ENCODE data around the gene PTPRO.

PTPRO gene

DNA sequence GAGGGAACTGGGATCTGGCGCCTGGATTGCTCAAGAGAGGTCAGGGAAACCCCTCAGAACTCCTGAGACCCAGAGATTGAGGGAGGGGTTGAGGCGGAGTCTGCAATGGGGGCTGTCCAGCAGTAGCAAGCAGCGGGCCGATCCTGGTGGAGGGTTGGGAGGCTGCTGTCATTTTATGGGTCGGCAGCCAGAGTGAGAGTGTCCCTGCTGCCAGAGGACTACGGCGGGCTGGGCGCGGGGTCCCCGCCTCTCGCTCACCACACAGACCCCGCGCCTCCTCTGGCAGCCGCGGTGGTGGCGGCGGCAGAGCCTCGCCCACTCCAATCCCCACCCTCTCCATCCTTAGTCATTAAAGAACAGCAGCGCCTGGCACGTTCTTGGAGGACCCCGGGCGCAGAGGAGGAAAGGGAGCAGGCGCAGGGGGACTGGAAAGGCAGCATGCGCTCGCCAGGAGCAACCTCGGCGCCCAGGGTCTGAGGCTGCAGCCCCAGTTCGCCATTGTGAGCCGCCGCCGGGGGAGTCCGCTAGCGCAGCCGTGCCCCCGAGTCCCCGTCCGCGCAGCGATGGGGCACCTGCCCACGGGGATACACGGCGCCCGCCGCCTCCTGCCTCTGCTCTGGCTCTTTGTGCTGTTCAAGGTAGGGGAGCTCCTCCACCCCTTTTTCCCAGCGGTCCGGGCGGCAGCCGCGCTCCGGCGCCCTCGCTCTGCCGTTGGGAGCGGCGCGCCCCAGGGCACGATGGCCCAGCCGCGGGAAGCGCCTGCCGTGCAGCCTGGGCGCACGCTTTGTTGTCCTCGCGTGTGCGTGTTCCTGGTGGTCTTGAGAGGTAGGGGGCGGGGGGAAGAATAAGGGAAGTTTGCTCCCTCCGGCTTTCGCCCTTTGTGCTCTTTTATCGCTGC lies at the start of gene PTPRO:
TSS of gene PTPRO (plus strand) at position 345 of the 898 bp plus-strand sequence.
- no peak for DNase-seq (ENCODE audit: low read depth)

DNA sequence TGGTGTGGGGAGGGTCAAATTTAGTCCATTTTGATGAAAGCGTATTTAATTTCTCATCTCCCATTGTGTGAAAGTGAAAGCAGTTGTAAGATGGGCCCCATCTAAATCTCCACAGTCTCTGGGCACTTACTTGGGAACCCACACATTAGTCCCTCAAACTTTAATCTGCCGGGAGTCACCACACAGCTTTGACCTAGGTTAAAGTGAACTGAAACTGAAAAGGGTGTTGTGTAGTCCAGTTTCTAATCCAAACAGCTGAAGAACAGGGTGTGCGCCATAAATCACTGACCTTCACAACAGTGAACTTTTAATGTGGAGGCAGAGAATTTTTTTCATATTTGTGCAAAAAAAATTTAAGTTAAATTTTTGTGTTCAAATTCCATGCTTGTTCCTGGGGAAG lies 48.4 kb upstream of the PTPRO start:
- no peak for DNase-seq (ENCODE audit: low read depth)

DNA sequence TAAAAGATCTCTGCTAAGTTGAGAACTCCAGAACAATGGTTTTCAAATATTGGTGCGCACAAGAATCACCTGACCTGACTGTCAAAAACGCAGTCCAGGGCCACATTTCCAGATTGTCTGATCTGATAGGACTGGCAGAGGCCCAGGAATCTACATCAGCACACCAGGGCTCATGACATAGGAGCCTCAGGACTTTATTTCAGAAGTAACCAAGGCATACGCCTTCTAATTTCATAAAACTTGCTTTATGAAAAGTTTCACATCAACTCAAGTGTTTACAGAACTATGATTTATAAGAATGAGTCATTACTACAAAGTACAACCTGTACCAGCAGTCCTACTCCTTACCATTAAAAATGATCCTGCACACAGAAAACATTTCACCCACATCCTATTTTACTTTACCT lies 47.7 kb upstream of the PTPRO start:
- no peak for DNase-seq (ENCODE audit: low read depth)

DNA sequence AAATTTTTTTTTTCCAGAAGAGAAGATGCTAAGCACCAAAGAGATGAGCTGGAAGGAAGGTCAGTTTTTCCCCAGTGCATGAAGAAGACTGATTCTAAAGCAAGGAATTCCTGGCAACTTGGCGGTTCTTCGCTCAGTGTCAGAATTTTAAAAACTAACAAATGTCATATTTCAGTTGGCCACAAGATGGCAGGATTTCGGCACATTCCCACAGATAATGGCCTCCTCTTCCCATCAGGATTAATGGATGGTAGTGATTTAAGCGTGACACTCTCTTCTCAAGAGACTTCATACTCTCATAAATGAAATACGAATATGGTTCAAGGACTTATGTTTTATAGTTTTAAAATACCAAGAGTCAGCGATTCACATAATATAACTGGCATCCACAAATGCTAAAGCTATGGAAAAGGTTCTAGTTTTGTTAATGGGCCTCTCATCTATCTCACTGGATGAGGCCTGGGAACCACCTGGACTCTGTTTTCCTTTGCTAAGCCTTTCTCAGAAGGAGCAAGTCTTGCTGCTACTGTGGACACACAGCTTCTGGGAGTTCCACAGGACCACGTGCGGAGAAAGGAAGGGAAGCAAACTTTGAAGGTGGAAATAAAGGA lies 46.1 kb upstream of the PTPRO start:
- no peak for DNase-seq (ENCODE audit: low read depth)

DNA sequence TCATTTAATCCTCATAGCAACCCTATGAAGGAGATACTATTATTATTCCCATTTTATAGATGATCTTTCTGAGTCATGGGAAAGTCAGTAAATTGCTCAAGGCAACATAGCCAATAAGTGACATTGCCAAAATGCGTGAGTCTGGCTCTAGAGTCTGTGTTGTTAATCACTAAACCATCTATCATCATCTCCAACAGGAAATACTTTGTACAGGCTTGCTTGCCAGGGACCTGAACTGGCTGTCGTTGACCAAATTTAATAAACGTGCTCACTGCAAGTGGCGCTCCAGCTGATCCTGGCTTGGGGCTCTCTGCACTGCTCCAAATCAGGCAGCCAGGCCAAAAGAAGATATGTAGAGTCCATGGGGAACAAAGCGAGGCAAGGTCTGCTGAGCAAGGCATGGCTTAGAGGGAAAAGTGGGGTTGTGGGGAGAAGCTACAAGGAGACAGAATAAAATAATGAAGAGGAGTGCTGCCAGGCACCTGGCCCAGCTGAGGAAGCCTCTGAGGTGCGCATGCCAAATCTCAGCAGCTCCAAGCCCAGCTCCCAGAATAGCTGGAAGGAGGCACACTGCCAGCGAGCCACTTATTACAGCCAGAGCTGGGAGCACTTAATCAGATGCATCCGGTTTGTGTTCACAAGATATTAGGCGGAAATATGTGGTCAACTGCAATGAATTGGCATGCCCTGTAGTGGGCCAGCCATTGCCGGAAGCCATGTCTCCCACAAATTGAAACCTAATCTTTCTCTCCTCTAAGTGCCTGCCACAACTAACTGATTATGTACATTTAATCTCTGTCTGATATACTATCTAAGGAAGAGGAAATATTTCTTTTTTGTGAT lies 43.3 kb upstream of the PTPRO start:
- DNase-seq (ENCODE audit: low read depth): no peak

DNA sequence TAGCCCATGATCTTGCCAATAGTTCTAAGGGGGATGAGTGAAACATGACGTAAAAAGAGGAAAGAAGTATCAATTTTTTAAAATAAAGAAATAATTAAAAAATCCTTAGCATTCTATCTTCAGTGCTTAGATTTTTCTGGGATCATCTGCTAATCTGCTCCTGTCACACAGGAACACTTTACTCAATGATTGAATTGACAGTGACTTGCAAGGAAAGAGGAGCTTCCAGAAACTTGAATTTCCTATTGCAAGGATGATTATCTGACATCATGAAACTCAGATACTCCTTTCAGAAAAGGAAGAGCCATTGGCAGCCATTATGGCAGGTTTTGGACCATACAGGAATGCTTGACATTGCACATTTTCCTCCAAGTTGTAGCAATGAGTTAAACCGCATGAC lies 41.4 kb upstream of the PTPRO start:
- no peak for DNase-seq (ENCODE audit: low read depth)

DNA sequence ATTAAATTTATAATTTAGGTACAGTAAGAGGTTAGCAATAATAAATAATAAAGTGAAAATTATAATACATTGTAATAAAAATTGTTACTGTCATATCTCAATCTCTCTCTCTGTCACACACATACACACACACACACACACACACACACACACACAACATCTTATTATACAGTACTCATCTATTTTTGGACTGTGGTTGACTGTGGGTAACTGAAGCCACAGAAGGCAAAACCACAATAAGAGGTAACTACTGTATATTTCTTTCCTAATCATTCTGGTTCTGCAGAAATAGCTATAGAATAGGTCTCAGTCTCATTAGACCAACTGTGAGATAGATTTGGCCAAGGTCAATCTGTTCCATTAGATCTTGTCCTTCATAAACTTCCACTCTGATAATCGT lies 33.1 kb upstream of the PTPRO start:
- DNase-seq (ENCODE audit: low read depth): no peak

DNA sequence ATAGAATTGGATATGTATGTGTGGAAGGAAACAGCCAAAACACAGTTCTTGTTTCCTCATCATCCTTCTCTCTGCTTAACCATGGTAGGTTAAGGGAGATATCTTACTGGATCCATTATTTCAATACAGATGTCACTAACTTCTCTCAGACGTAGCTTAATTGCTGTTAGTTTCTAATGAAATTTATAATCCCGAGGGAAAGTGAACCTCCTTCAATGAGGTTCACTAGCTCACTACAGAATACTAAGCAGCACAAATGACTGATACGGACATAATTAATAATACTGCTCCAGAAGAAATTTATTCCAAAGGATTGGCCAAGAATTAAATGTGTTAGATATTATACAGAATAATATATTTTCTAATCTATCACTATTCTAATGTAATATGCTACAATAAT lies 28.6 kb upstream of the PTPRO start:
- no peak for DNase-seq (ENCODE audit: low read depth)

DNA sequence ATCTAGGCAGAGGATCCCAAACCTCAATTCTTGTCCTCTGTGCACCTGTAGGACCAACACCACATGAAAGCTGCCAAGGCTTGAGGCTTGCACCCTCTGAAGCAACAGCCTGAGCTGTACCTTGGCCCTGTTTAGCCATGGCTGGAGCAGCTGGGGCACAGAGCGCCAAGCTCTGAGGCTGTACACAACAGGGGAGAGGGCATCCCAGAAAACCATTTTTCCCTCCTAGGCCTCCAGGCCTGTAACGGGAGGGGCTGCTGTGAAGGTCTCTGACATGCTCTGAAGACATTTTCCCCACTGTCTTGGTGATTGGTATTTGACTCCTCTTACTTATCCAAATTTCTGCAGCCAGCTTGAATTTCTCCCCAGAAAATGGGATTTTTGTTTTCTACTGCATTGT lies 22.4 kb upstream of the PTPRO start:
- no peak for DNase-seq (ENCODE audit: low read depth)

DNA sequence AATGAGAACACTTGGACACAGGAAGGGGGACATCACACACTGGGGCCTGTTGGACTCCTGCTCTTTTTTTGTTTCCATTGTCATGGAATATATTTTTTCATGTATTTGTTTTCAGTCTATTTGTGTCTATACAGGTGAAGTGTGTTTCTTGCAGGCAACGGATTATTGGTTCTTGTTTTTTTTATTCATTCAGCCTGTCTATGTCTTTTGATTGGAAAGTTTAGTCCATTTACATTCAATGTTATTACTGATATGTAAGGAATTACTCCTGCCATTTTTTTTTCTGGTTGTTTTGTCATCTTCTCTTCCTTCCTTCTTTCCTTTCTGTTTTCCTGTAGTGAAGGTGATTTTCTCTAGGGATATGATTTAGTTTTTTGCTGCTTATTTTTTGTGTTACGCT lies 18.0 kb upstream of the PTPRO start:
- no peak for DNase-seq (ENCODE audit: low read depth)

DNA sequence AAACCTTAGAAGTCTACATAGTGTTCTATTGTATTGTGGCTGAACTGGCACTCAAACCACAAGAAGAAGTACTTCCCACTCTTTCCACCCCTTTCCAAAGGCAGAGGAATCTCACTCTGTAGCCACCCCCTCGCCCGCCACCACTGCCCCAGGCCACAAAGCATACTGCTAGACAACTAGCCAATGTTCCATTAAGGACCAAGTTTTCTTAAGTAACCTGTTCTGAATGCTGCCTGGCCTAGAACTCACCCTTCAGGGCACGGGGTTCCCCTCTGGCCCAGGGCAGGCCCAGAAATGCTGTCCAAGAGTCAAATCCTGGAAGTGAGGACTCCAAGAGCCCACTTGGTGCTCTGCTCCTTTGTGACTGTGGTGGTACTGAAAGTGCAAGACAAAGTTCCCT lies 15.7 kb upstream of the PTPRO start:
- DNase-seq (ENCODE audit: low read depth): no peak

DNA sequence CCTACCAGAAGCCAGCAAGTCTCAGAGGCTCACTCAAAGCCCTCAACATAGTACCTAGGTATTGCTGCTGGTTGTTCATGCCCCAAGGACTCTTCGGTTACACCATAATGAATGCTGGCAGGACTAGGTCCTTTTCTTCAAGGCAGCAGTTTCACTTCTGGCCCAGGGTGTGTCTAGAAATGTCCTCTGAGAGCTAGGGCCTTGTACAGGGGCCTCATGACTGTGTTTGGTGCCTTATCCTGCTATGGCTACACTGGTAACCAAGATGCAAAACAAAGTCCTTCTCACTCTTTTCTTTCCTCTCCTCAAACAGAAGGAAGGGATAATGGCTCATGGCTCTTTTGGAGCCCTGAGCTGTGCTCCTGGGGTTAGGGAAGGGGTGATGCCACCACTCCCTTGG lies 15.2 kb upstream of the PTPRO start:
- no peak for DNase-seq (ENCODE audit: low read depth)

DNA sequence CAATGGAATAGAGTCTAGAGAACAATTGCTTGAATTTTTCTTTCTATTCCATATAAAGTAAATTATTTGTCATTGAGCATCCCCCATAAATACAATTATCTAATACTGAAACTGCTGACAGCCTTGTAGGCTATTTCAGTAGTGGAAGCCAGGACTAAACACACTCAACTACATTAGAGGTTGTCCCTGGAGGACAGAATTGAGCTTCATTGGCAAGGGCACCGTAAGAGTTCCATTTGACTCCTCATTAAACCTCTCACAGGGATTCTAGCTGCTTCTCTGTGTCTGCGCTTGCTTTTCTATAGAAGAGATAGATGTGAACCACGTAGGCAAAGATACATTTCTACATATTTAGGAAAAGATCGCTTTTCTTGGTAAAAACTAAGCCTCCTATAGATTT lies 3.5 kb upstream of the PTPRO start:
- no peak for DNase-seq (ENCODE audit: low read depth)

DNA sequence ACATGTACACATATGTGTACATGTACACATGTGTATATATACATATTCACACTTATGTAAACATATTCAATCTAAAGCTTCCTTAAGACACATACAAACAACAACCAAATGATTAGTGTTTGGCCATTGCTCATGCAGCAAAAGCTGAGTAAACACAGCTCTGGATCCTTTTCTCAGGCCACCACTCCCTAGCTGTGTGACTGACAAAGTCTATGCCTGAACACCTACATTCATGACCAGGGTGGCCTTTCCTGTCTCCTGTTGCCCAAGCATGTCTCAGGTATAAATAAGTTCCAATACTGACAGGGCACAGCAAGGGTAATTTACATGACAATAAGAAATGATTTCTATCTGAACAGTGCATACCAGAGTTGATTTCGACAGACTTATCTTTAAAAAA lies 1.4 kb upstream of the PTPRO start:
- no peak for DNase-seq (ENCODE audit: low read depth)

DNA sequence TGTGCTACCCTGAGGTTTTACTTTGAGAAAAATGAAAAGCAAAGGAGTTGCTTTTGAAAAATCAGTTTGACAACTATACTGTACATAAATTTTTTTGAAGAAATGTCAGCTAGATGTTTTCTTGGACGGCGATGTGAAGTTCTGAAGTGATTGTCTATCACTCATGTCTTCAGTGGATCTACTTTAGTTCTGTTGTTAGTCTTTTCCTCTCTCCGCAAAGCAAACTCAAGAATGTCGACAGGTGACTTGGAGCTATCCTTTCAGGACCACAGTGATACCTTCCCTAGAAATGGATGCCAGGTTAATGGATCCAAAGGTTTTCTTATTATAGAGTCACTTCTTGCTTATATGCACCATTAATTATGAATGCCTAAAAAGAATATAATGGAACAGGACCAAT lies 1.2 kb downstream of the PTPRO start:
- DNase-seq (ENCODE audit: low read depth): no peak

DNA sequence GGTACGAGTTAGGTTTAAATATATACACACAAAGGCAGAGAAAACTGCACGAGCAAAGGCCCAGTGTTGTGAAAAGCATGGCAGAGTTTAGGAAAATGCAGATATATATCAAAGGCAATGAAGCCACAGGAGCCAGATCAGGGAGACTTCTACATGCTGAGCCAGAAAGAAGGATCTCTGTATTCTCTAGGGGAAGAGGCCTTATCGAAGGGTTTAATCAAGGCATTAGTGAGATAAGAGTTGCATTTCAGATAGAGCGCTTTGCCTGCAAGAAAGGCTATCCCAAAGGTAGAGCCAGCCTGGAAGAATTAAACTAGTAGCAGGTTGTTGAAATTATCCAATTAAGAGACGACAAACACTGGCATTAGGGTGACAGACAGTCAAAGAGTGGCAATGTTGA lies 7.6 kb downstream of the PTPRO start:
- no peak for DNase-seq (ENCODE audit: low read depth)

DNA sequence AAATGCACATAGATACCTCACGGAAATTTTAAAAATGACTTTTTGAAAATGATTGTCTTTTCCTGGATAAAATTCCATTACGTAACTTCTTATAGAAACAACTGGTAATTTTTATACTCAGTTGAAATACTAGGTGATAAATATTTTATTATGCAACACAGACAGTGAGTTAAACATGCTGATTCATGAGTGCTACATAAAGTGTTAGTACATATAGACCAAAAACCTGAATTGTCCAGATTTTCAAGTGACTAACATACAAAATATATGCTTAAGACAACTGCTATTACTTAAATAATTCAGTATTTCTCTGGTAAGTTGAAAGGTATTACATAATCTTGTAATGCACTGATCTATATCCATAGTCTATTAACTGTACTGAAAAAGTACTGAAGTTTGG lies 11.9 kb downstream of the PTPRO start:
- no peak for DNase-seq (ENCODE audit: low read depth)

DNA sequence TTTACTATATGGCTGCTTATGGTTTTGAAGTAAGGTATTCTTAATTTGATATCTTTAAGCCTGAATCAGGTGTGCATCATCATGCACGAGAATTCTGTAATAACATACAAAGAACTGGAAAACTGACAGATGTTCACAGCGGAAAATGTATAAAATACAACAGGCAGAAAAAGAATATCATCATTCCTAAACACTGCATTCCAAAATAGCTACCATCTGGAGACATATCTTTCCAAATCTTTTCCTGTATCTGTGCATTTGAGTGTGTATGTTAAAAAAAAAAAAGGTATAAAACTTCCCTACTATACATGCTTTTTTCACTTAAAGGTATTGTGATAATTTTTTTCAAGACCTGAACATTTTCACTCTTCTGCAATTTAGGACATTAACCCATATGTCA lies 13.7 kb downstream of the PTPRO start:
- no peak for DNase-seq (ENCODE audit: low read depth)

DNA sequence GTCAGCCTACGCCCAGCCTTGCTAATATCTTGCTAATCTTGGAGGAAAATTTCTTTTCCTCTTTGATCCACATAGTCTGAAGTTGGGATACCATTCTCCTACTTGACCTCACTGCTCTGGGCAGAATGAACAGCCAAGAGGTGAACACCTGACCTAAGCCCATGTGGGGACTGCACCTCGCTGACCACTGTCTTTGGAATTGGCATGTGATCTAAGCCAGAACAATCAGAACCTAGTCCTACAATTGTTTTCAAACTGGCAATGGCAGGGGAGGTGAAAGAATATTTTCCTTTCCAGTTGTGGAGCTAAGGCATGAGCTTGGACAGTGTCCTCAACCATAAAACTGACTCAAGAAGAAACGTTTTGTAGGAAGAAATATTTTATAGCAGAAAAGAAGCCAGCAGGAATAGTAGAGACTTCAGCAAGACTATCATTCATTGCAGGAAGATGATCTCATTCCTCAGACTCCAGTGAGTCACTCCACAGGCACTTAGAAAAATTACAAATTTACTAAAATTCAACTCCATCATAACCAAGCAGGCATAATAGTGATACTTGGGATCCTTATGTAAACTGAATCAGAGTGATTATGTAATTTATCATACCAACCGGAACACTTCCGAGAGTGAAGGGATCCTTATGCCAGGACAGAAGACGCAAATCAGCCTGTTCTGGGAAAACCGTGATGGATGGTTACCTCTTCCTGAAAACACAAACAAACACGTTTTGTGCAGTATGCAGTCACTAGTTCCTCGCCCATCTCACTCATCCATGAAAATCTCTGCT lies 14.7 kb downstream of the PTPRO start:
- DNase-seq (ENCODE audit: low read depth): no peak

DNA sequence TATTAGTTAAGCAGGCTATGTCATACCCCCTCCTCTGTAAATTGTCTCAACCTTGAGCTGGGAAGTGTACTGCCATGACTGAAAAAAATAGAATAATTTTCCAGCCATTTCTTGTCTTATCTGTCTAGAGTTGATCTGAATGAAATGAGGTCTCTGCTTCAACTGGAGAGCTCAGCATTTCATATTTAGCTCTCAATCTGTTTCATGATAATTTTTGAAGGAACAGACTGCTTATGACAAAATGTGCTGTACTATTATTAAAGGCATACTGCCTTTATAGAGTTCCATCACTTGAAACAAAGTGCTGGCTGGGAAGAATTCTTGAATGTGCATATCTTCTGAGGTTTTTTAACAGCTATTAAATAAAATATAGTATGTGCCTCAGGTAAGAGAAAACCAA lies 19.1 kb downstream of the PTPRO start:
- DNase-seq (ENCODE audit: low read depth): no peak

DNA sequence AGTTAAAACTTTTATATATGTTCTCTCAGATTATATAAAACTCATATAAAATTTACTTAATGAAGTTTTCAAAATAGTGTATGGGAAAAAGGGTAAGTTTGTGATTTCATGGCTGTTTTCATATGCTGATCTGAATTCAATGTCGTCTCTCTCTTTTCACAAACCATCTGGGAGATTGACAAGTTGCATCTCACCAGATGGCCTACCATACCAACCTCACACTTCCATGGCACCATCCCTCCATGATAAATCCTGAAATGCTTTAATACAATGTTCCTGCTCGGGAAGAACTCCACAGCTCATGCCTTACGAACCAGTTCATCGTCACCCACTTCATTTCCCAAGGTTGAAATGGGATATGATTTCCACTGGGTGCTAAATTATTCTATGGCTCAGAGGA lies 22.3 kb downstream of the PTPRO start:
- DNase-seq (ENCODE audit: low read depth): no peak

DNA sequence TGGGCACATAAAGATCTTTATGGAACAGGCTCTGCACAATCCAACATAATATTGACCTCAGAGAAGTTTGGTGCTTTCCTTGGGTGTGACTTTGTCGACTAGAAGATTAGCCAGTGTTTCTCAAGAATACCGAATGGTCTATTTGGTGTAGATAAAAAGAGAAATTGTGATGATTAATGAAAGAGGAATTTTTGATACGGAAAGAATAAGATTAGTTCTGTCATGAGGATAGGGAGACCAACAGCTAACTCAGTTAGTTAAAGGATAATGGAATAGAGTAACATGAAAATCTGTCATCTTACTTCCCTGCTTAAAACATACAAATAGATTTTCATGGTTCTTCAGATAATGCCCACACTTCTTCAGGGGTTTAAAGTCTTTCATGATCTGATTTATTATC lies 24.2 kb downstream of the PTPRO start:
- no peak for DNase-seq (ENCODE audit: low read depth)

Data from activated T-cell treated with anti-CD3 and anti-CD28 coated beads for 48 hours (primary cell).